ENCODE data around the gene R3HDM2.

Gene R3HDM2

GRCh38 chr12:57208631-57209282 lies 222.1 kb downstream of the R3HDM2 start:
- POLR2A ChIA-PET, result no interaction called here
- no peak for DNase-seq (ENCODE audit: extremely low spot score)

GRCh38 chr12:57207731-57208630 lies 222.9 kb downstream of the R3HDM2 start:
- TF ChIP-seq CTCF (IDR thresholded peaks at IDR 0.05; ENCODE audit: control extremely low read depth, extremely low read depth, low read depth, missing control alignments), result no peak
- CTCF ChIA-PET, result interaction anchor here (1.1 to 2.8 kb wide), 5 partner anchors 18 to 35 kb away, joined by 4 to 11 read pairs (median 6); no protein-coding TSS in a partner anchor
- no peak for DNase-seq (ENCODE audit: extremely low spot score)
- POLR2A ChIA-PET, result no interaction called here

More at GRCh38 chr12:57208631-57209282, 222.1 kb downstream of the R3HDM2 start:
- CTCF ChIA-PET, result interaction anchor here (1.2 to 2.8 kb wide), 3 partner anchors 17 to 32 kb away, joined by 4 to 11 read pairs (median 9); no protein-coding TSS in a partner anchor
- no peak for TF ChIP-seq CTCF (IDR thresholded peaks at IDR 0.05; ENCODE audit: control extremely low read depth, extremely low read depth, low read depth, missing control alignments)

- ChIA-PET POLR2A (no interaction called here), CTCF (interaction anchor here (1.2 kb wide), 1 partner anchor 23 kb away, joined by 4 read pairs; no protein-coding TSS in a partner anchor)
- no peak for DNase-seq (ENCODE audit: extremely low spot score)
- TF ChIP-seq CTCF (IDR thresholded peaks at IDR 0.05; ENCODE audit: control extremely low read depth, extremely low read depth, low read depth, missing control alignments), result no peak
Observed at GRCh38 chr12:57205931-57206330, 224.9 kb downstream of the R3HDM2 start.

GRCh38 chr12:57205186-57205585 lies 225.7 kb downstream of the R3HDM2 start:
- CTCF ChIA-PET, result interaction anchor here (1.1 kb wide), 1 partner anchor 35 kb away, joined by 3 read pairs; no protein-coding TSS in a partner anchor
- DNase-seq (ENCODE audit: extremely low spot score), result no peak
- no peak for TF ChIP-seq CTCF (IDR thresholded peaks at IDR 0.05; ENCODE audit: control extremely low read depth, extremely low read depth, low read depth, missing control alignments)
- POLR2A ChIA-PET, result no interaction called here

GRCh38 chr12:57204454-57204853 lies 226.4 kb downstream of the R3HDM2 start:
- POLR2A ChIA-PET, result no interaction called here
- CTCF ChIA-PET, result interaction anchor here (1.1 kb wide), 1 partner anchor 36 kb away, joined by 3 read pairs; no protein-coding TSS in a partner anchor
- TF ChIP-seq CTCF (IDR thresholded peaks at IDR 0.05; ENCODE audit: control extremely low read depth, extremely low read depth, low read depth, missing control alignments), result no peak
- no peak for DNase-seq (ENCODE audit: extremely low spot score)

- POLR2A ChIA-PET, result no interaction called here
- DNase-seq (ENCODE audit: extremely low spot score), result no peak
- no peak for TF ChIP-seq CTCF (IDR thresholded peaks at IDR 0.05; ENCODE audit: control extremely low read depth, extremely low read depth, low read depth, missing control alignments)
- CTCF ChIA-PET, result no interaction called here
Observed at GRCh38 chr12:57203791-57204190, 227.1 kb downstream of the R3HDM2 start.

All from GM10248 (cell line).